Ishikawa (cell line): ENCODE measurements around the gene RNF141.

Experiments
- CEBPB ChIP-seq: IDR thresholded peaks from 2 replicates; pipeline ENCODE4 v1.6.1; 2012
- CREB1 ChIP-seq: IDR thresholded peaks from 2 replicates; pipeline ENCODE4 v1.6.1; 2012; ENCODE audit warnings: low read depth
- EGR1 ChIP-seq: IDR thresholded peaks from 2 replicates; pipeline ENCODE4 v1.6.1; 2012
- EP300 ChIP-seq: IDR thresholded peaks from 2 replicates; pipeline ENCODE4 v1.6.1; 2012; ENCODE audit warnings: borderline replicate concordance
- FOXM1 ChIP-seq: IDR thresholded peaks from 2 replicates; pipeline ENCODE4 v1.6.1; 2012; ENCODE audit warnings: low read depth, borderline replicate concordance
- NFIC ChIP-seq: IDR thresholded peaks from 2 replicates; pipeline ENCODE4 v1.6.1; 2012
- RAD21 ChIP-seq: IDR thresholded peaks from 2 replicates; pipeline ENCODE4 v1.6.1; 2012; ENCODE audit warnings: low read depth
- TAF1 ChIP-seq: IDR thresholded peaks from 2 replicates; pipeline ENCODE4 v1.6.1; 2012; ENCODE audit warnings: low read depth, mild to moderate bottlenecking
- TCF12 ChIP-seq: IDR thresholded peaks from 2 replicates; pipeline ENCODE4 v1.6.1; 2012; ENCODE audit warnings: low read depth
- TEAD4 ChIP-seq: IDR thresholded peaks from 2 replicates; pipeline ENCODE4 v1.6.1; 2012
- YY1 ChIP-seq: IDR thresholded peaks from 2 replicates; pipeline ENCODE4 v1.6.1; 2012; ENCODE audit warnings: low read depth
- ZBTB7A ChIP-seq: IDR thresholded peaks from 2 replicates; pipeline ENCODE4 v1.6.1; 2012; ENCODE audit warnings: low read depth
- TF ChIP-seq, protein P1 (sequence below): IDR thresholded peaks from 2 replicates; pipeline ENCODE4 v1.6.1; 2012
- TF ChIP-seq, protein P2 (sequence below): IDR thresholded peaks from 2 replicates; pipeline ENCODE4 v1.6.1; 2012
- TF ChIP-seq, protein P3 (sequence below): IDR thresholded peaks from 2 replicates; pipeline ENCODE4 v1.6.1; 2012; ENCODE audit warnings: low read depth, mild to moderate bottlenecking

RNF141 gene

DNA sequence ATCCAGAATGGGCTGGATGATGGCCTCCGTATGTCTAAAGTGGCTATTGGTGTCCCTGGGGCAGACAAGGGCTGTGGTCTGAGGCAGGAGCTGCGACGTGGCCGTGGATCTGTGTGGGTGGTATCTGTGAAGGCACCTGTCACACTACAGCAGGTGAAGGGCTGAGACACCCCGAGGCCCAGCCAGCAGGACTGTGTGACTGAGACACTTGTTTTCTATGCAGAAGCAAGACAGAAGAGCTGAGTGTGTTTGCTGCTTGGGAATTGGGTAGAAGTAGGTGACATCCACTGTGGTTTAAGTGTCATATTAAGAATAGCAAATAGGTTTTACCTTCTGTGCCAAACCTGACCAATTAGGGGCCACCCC, 51.0 kb downstream of the RNF141 start:
- no peak for TF ChIP-seq CREB1
- TF ChIP-seq RAD21: no peak
- TF ChIP-seq TEAD4: no peak
- no peak for TF ChIP-seq EGR1
- TF ChIP-seq, protein P1, sequence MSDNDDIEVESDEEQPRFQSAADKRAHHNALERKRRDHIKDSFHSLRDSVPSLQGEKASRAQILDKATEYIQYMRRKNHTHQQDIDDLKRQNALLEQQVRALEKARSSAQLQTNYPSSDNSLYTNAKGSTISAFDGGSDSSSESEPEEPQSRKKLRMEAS: no peak
- no peak for TF ChIP-seq TCF12
- TF ChIP-seq ZBTB7A: no peak
- TF ChIP-seq YY1: no peak
- no peak for TF ChIP-seq TAF1
- TF ChIP-seq CEBPB: no peak
- TF ChIP-seq, protein P2, sequence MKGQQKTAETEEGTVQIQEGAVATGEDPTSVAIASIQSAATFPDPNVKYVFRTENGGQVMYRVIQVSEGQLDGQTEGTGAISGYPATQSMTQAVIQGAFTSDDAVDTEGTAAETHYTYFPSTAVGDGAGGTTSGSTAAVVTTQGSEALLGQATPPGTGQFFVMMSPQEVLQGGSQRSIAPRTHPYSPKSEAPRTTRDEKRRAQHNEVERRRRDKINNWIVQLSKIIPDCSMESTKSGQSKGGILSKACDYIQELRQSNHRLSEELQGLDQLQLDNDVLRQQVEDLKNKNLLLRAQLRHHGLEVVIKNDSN: no peak
- TF ChIP-seq, protein P3, sequence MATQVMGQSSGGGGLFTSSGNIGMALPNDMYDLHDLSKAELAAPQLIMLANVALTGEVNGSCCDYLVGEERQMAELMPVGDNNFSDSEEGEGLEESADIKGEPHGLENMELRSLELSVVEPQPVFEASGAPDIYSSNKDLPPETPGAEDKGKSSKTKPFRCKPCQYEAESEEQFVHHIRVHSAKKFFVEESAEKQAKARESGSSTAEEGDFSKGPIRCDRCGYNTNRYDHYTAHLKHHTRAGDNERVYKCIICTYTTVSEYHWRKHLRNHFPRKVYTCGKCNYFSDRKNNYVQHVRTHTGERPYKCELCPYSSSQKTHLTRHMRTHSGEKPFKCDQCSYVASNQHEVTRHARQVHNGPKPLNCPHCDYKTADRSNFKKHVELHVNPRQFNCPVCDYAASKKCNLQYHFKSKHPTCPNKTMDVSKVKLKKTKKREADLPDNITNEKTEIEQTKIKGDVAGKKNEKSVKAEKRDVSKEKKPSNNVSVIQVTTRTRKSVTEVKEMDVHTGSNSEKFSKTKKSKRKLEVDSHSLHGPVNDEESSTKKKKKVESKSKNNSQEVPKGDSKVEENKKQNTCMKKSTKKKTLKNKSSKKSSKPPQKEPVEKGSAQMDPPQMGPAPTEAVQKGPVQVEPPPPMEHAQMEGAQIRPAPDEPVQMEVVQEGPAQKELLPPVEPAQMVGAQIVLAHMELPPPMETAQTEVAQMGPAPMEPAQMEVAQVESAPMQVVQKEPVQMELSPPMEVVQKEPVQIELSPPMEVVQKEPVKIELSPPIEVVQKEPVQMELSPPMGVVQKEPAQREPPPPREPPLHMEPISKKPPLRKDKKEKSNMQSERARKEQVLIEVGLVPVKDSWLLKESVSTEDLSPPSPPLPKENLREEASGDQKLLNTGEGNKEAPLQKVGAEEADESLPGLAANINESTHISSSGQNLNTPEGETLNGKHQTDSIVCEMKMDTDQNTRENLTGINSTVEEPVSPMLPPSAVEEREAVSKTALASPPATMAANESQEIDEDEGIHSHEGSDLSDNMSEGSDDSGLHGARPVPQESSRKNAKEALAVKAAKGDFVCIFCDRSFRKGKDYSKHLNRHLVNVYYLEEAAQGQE: no peak
- no peak for TF ChIP-seq EP300
- no peak for TF ChIP-seq NFIC
- TF ChIP-seq FOXM1: no peak

DNA sequence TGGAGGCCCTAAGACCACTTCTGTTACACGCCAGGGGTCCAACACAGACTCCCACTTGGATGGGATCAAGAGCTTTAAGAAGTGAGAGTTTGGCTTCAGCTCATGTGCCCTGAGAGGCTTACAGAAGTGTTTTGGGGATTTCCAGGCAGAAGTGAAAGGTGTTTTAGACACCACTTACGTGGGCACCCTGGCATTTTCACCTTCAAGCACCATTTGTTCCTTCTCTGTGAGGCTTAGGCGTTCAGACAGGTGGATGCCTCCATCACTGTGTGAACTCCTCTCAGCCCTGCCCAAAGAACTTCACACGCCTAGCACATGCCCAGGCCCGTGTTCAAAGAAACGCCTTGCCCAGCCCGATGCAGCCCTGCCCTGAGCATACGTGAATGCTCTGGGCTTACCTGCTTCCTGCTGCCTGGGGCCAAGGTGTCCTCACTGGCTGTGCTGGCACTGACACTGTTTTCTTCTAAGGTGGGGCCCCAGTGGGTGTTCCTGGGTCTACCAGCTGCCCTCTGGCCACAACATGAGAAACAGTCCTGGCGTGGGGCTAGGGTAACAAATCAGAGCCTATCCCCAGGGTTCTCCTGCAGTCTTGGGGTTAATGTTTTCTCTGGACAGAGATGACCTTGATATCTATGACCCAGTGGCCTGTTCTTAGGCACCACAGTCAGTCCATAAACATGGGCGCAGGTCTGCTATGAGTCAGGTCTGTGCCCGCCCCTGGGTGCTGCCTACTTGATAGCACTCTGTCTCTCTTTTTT, 51.9 kb downstream of the RNF141 start:
- no peak for TF ChIP-seq TEAD4
- no peak for TF ChIP-seq FOXM1
- TF ChIP-seq CREB1: no peak
- no peak for TF ChIP-seq ZBTB7A
- TF ChIP-seq EP300: no peak
- no peak for TF ChIP-seq RAD21
- TF ChIP-seq, protein P3: no peak
- no peak for TF ChIP-seq TAF1
- no peak for TF ChIP-seq TCF12
- no peak for TF ChIP-seq CEBPB
- TF ChIP-seq, protein P2: no peak
- TF ChIP-seq EGR1: no peak

DNA sequence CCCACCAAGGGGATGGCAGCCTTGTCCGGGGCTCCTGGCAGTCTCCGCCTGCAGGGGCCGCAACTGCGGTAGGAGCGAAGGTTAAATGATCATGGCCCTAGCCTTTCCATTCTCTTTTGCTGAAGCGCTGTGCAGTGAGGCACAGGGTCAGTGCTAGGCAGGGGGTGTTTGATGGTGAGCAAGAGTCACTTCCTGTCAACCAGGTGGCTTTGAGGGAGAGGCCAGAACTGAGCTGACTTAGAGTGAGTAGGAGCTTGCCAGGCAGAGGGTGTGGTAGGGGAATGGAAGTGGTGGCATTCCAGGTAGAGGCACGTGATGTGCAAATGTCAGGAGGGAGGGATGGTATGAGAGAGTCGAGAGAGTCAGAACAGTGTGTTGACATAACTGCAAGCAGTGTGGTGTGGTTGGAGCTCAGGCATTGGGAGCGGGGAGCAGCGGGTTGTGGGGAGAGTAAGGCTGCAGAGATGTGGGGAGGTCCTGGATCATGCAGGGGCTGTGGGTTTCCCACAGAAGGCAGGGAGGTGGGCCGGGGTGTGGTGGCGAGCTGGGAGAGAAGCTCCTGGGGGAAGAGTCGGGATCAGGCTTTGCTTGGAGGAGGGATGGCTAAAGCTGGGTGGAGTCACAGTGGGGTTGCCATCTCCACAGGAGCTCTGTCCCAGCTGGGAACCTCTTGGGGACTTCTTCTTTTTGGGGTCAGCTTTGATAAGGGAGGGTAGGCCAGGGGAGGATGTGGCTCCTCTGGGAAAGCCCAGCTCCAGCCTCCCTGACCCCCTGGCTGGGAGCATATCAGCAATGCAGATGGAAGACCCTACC, 52.7 kb downstream of the RNF141 start:
- TF ChIP-seq RAD21: no peak
- no peak for TF ChIP-seq TAF1
- no peak for TF ChIP-seq NFIC
- peak; percentile 81 for TF ChIP-seq TEAD4
- no peak for TF ChIP-seq YY1
- TF ChIP-seq EP300: peak; percentile 67; the same call in 1 of the 2 replicates
- TF ChIP-seq EGR1: no peak
- no peak for TF ChIP-seq CEBPB
- TF ChIP-seq, protein P1: peak; percentile 70; the same call in 1 of the 2 replicates
- TF ChIP-seq FOXM1: no peak
- peak; percentile 72 for TF ChIP-seq TCF12
- TF ChIP-seq ZBTB7A: no peak
- TF ChIP-seq CREB1: no peak
- TF ChIP-seq, protein P3: no peak
- TF ChIP-seq, protein P2: peak; percentile 93
